Tongue (tissue), 2 donors: ENCODE results near the gene HGF. TPM values are rescaled to one million over a fixed set of nuclear protein-coding genes. Genes with fewer than 3 reads are reported as not detected.
A peak's percentile ranks its signal among the peaks of the same experiment; 100 is the strongest.
"Not testable (repeated sequence)": the region's sequence is repeated elsewhere in the genome, so short reads cannot be mapped to it uniquely, and the experiment has no call there.

ENCODE experiments used
- DNase-seq: peaks from one replicate; pipeline ENCODE4 v3.0.0-alpha.2; 2015
- total RNA-seq: library from RNA; depleted of rRNA; stranded (reverse); fragments of >200 nt; gene quantifications from one replicate; pipeline ENCODE4 v1.2.3, GENCODE V29; 2014

Gene HGF
- 10.2 TPM for total RNA-seq

GRCh38 chr7:81769891-81770727 lies at the start of gene HGF:
HGF (minus strand) TSS chr7:81770047; CDS start chr7:81769971, 76 bp downstream.
- peak; percentile 78 for DNase-seq

- DNase-seq: no peak
Observed at GRCh38 chr7:81816312-81816711, 46.5 kb upstream of the HGF start.

GRCh38 chr7:81812866-81813476 lies 43.1 kb upstream of the HGF start:
- DNase-seq: not testable (repeated sequence)

- DNase-seq: no peak
Observed at GRCh38 chr7:81811956-81812865, 42.4 kb upstream of the HGF start.

GRCh38 chr7:81810476-81811155 lies 40.8 kb upstream of the HGF start:
- DNase-seq: no peak

- DNase-seq: not testable (repeated sequence)
Observed at GRCh38 chr7:81808310-81808709, 38.5 kb upstream of the HGF start.

GRCh38 chr7:81803267-81803666 lies 33.4 kb upstream of the HGF start:
- no peak for DNase-seq

- no peak for DNase-seq
Observed at GRCh38 chr7:81802251-81802650, 32.4 kb upstream of the HGF start.

- no peak for DNase-seq
Observed at GRCh38 chr7:81801532-81801931, 31.7 kb upstream of the HGF start.

GRCh38 chr7:81791568-81792518 lies 22.0 kb upstream of the HGF start:
- DNase-seq: no peak

- DNase-seq: no peak
Observed at GRCh38 chr7:81790686-81791085, 20.8 kb upstream of the HGF start.

GRCh38 chr7:81790120-81790500 lies 20.3 kb upstream of the HGF start:
- no peak for DNase-seq

GRCh38 chr7:81789406-81790119 lies 19.7 kb upstream of the HGF start:
- no peak for DNase-seq

- DNase-seq: no peak
Observed at GRCh38 chr7:81788246-81788645, 18.4 kb upstream of the HGF start.

- no peak for DNase-seq
Observed at GRCh38 chr7:81783818-81784217, 14.0 kb upstream of the HGF start.

- DNase-seq: no peak
Observed at GRCh38 chr7:81780914-81781693, 11.3 kb upstream of the HGF start.

GRCh38 chr7:81779706-81780105 lies 9.9 kb upstream of the HGF start:
- DNase-seq: no peak

GRCh38 chr7:81777697-81778096 lies 7.8 kb upstream of the HGF start:
- DNase-seq: no peak

- no peak for DNase-seq
Observed at GRCh38 chr7:81776948-81777630, 7.2 kb upstream of the HGF start.
